ENCODE measurements around the gene GAREM1. TPM values are rescaled to one million over a fixed set of nuclear protein-coding genes. Genes with fewer than 3 reads are reported as not detected.

GAREM1 gene
- total RNA-seq, 1 donor from 2014 or later: 1.7 TPM

- no peaks in the 10 kb centered on the region for H3K27me3 Mint-ChIP-seq (ENCODE audit: unreplicated experiment)
- TF ChIP-seq, protein P1, sequence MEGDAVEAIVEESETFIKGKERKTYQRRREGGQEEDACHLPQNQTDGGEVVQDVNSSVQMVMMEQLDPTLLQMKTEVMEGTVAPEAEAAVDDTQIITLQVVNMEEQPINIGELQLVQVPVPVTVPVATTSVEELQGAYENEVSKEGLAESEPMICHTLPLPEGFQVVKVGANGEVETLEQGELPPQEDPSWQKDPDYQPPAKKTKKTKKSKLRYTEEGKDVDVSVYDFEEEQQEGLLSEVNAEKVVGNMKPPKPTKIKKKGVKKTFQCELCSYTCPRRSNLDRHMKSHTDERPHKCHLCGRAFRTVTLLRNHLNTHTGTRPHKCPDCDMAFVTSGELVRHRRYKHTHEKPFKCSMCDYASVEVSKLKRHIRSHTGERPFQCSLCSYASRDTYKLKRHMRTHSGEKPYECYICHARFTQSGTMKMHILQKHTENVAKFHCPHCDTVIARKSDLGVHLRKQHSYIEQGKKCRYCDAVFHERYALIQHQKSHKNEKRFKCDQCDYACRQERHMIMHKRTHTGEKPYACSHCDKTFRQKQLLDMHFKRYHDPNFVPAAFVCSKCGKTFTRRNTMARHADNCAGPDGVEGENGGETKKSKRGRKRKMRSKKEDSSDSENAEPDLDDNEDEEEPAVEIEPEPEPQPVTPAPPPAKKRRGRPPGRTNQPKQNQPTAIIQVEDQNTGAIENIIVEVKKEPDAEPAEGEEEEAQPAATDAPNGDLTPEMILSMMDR (IDR thresholded peaks at IDR 0.05): no peak
- H3K4me3 Mint-ChIP-seq (ENCODE audit: unreplicated experiment): no peak overlapping the region
- no peak for DNase-seq (ENCODE audit: extremely low spot score, unreplicated experiment)
- H3K36me3 Mint-ChIP-seq (ENCODE audit: unreplicated experiment): no peaks in the 10 kb centered on the region
- no peaks in the 10 kb centered on the region for H3K9me3 Mint-ChIP-seq (ENCODE audit: unreplicated experiment)
- no peaks in the 10 kb centered on the region for H3K4me1 Mint-ChIP-seq (ENCODE audit: unreplicated experiment)
- H3K27ac Mint-ChIP-seq (ENCODE audit: unreplicated experiment): no peak overlapping the region
Observed at GRCh38 chr18:32337821-32338220, 132.9 kb downstream of the GAREM1 start.

DNA sequence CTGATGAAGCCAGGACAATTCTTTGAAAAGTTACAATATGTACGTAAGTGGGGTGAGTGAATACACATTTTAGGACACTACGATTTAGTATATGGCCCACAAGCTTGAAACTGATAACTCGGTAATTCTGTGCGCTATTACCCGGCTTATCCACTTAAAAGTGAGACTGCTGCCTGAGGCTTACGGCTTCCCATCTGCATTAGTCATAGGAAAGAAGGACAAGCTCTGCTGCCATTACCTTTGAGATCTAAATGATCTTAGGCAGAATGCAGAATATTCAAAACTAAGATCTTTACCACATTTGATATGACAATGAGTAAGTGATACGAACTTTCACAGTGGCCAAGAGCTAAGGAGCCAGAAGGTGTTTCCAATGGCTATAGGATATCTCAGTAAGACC, 133.3 kb downstream of the GAREM1 start:
- no peaks in the 10 kb centered on the region for H3K4me1 Mint-ChIP-seq (ENCODE audit: unreplicated experiment)
- no peak overlapping the region for H3K27ac Mint-ChIP-seq (ENCODE audit: unreplicated experiment)
- no peak for DNase-seq (ENCODE audit: extremely low spot score, unreplicated experiment)
- TF ChIP-seq, protein P1 (IDR thresholded peaks at IDR 0.05): no peak
- H3K4me3 Mint-ChIP-seq (ENCODE audit: unreplicated experiment): no peak overlapping the region
- no peaks in the 10 kb centered on the region for H3K9me3 Mint-ChIP-seq (ENCODE audit: unreplicated experiment)
- no peaks in the 10 kb centered on the region for H3K36me3 Mint-ChIP-seq (ENCODE audit: unreplicated experiment)
- no peaks in the 10 kb centered on the region for H3K27me3 Mint-ChIP-seq (ENCODE audit: unreplicated experiment)

GRCh38 chr18:32335228-32335627, 135.5 kb downstream of the GAREM1 start:
- H3K27ac Mint-ChIP-seq (ENCODE audit: unreplicated experiment): no peak overlapping the region
- no peaks in the 10 kb centered on the region for H3K4me1 Mint-ChIP-seq (ENCODE audit: unreplicated experiment)
- no peaks in the 10 kb centered on the region for H3K9me3 Mint-ChIP-seq (ENCODE audit: unreplicated experiment)
- H3K27me3 Mint-ChIP-seq (ENCODE audit: unreplicated experiment): no peaks in the 10 kb centered on the region
- no peak for DNase-seq (ENCODE audit: extremely low spot score, unreplicated experiment)
- TF ChIP-seq, protein P1 (IDR thresholded peaks at IDR 0.05): no peak
- no peaks in the 10 kb centered on the region for H3K36me3 Mint-ChIP-seq (ENCODE audit: unreplicated experiment)
- H3K4me3 Mint-ChIP-seq (ENCODE audit: unreplicated experiment): no peak overlapping the region

DNA sequence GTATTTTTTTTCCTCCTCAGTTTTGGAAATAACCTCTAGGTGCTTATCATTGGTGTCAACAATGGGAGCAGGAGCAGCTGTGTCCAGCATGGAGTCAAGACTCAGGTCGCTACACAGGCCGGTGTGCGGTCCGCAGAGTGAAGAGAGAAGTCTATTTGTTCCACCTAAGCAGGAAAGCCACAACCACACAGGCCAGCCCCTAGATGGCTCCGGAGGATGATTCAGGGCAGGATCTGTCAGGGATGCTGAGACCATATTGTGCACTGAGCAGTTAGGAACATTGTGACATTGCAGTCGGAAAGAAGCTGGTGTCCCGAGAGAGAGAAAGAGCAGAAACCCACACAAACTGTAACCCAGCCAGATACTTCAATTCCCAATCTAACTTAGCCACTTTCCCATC, 136.9 kb downstream of the GAREM1 start:
- DNase-seq (ENCODE audit: extremely low spot score, unreplicated experiment): no peak
- no peak overlapping the region for H3K4me3 Mint-ChIP-seq (ENCODE audit: unreplicated experiment)
- H3K27me3 Mint-ChIP-seq (ENCODE audit: unreplicated experiment): no peaks in the 10 kb centered on the region
- no peaks in the 10 kb centered on the region for H3K4me1 Mint-ChIP-seq (ENCODE audit: unreplicated experiment)
- TF ChIP-seq, protein P1 (IDR thresholded peaks at IDR 0.05): no peak
- no peak overlapping the region for H3K27ac Mint-ChIP-seq (ENCODE audit: unreplicated experiment)
- no peaks in the 10 kb centered on the region for H3K9me3 Mint-ChIP-seq (ENCODE audit: unreplicated experiment)
- H3K36me3 Mint-ChIP-seq (ENCODE audit: unreplicated experiment): no peaks in the 10 kb centered on the region

GRCh38 chr18:32332708-32333107, 138.0 kb downstream of the GAREM1 start:
- H3K27me3 Mint-ChIP-seq (ENCODE audit: unreplicated experiment): no peaks in the 10 kb centered on the region
- no peaks in the 10 kb centered on the region for H3K4me1 Mint-ChIP-seq (ENCODE audit: unreplicated experiment)
- no peak overlapping the region for H3K27ac Mint-ChIP-seq (ENCODE audit: unreplicated experiment)
- TF ChIP-seq, protein P1 (IDR thresholded peaks at IDR 0.05): no peak
- no peaks in the 10 kb centered on the region for H3K9me3 Mint-ChIP-seq (ENCODE audit: unreplicated experiment)
- H3K4me3 Mint-ChIP-seq (ENCODE audit: unreplicated experiment): no peak overlapping the region
- H3K36me3 Mint-ChIP-seq (ENCODE audit: unreplicated experiment): no peaks in the 10 kb centered on the region
- DNase-seq (ENCODE audit: extremely low spot score, unreplicated experiment): no peak
